ENCODE data around the gene DTNBP1. TPM values are rescaled to one million over a fixed set of nuclear protein-coding genes. Genes with fewer than 3 reads are reported as not detected.

DTNBP1 gene
- total and polyA plus RNA-seq, 2 of the 8 experiments (the other 6 are each of a cell fraction or from before 2014, with no cell fraction given) = 13.5 to 22.1 TPM

- no peak for TF ChIP-seq ZNF274 (IDR thresholded peaks at IDR 0.05; ENCODE audit: borderline replicate concordance, extremely low read depth, low read length)
- TF ChIP-seq GTF2F1 (IDR thresholded peaks at IDR 0.05; ENCODE audit: borderline replicate concordance, low read depth, low read length) = no peak
Measured at GRCh38 chr6:15556711-15557110, 106.1 kb downstream of the DTNBP1 start (continued).
